ENCODE measurements around the gene GNG4.

- TF ChIP-seq EZH2 (IDR thresholded peaks at IDR 0.05; ENCODE audit: borderline replicate concordance, insufficient read depth, low read depth, low read length, poor library complexity, severe bottlenecking) (peak; percentile 97), CTCF (IDR thresholded peaks at IDR 0.05) (no peak)
These were observed 971 bp upstream of the GNG4 start for GRCh38 chr1:235650341-235651169.

Data from B cell (primary cell).